HepG2 (cell line): ENCODE data around the gene HMGCS2. TPM values are rescaled to one million over a fixed set of nuclear protein-coding genes. Genes with fewer than 3 reads are reported as not detected.

ENCODE experiments used
- CCAR2 ChIP-seq: fragments of 200-400 bp; formaldehyde crosslinking; optimal IDR thresholded peaks from 2 replicates; pipeline ENCODE3; 2018; ENCODE audit warnings: low read depth, mild to moderate bottlenecking, low read length, moderate library complexity
- CREB1 ChIP-seq, 2 experiments: fragments of 450-650 bp in 1 of 2; IDR thresholded peaks; 2 replicates each; pipeline ENCODE4 v1.6.1; 2016 to 2017; ENCODE audit warnings: control low read depth in 1 of 2, mild to moderate bottlenecking in 1 of 2, missing compliant biosample characterization in 1 of 2, missing genetic modification characterization in 1 of 2
- CREM ChIP-seq, 2 experiments: sonication (generic) in 1 of 2; formaldehyde crosslinking in 1 of 2; IDR thresholded peaks; 2 replicates each; pipeline versions ENCODE4 v1.4.0 to v1.6.1; 2016 to 2020; ENCODE audit warnings: antibody characterized with exemption in 1 of 2, mild to moderate bottlenecking in 1 of 2, missing genetic modification reagents in 1 of 2
- CSRNP1 ChIP-seq: sonication (generic); formaldehyde crosslinking; IDR thresholded peaks from 2 replicates; pipeline ENCODE4 v1.8.1; 2023; ENCODE audit warnings: mild to moderate bottlenecking, missing genetic modification reagents
- ELK4 ChIP-seq: sonication (generic); formaldehyde crosslinking; IDR thresholded peaks from 2 replicates; pipeline ENCODE4 v1.9.0; 2021; ENCODE audit warnings: missing genetic modification reagents, borderline replicate concordance
- HDAC2 ChIP-seq: sonication (generic); formaldehyde crosslinking; IDR thresholded peaks from 2 replicates; pipeline ENCODE4 v1.4.0; 2020; ENCODE audit warnings: missing genetic modification reagents
- KDM3A ChIP-seq: IDR thresholded peaks from 2 replicates; pipeline ENCODE4 v1.6.1; 2018; ENCODE audit warnings: low read depth, missing compliant biosample characterization
- KLF6 ChIP-seq: IDR thresholded peaks from 2 replicates; pipeline ENCODE4 v1.8.0; 2016; ENCODE audit warnings: missing biosample characterization, missing genetic modification reagents
- MAF1 ChIP-seq: sonication (generic); formaldehyde crosslinking; IDR thresholded peaks from 2 replicates; pipeline ENCODE4 v1.5.0; 2020; ENCODE audit warnings: missing genetic modification reagents, borderline replicate concordance
- MAX ChIP-seq: IDR thresholded peaks from 2 replicates; pipeline ENCODE4 v1.6.1; 2012; ENCODE audit warnings: inconsistent platforms
- MED8 ChIP-seq: sonication (generic); formaldehyde crosslinking; IDR thresholded peaks from 2 replicates; pipeline ENCODE4 v1.8.1; 2023; ENCODE audit warnings: mild to moderate bottlenecking, missing genetic modification reagents; ENCODE audit not compliant: insufficient replicate concordance
- NONO ChIP-seq, 2 experiments: fragments of 450-650 bp in 1 of 2; sonication (generic) in 1 of 2; formaldehyde crosslinking in 1 of 2; IDR thresholded peaks in 1 of 2; conservative IDR thresholded peaks in 1 of 2; 2 replicates each; pipeline versions ENCODE4 v1.6.1 to v1.8.0; 2017 to 2022; ENCODE audit warnings: mild to moderate bottlenecking in 1 of 2, missing genetic modification reagents in 1 of 2, moderate library complexity in 1 of 2
- PHF20 ChIP-seq: sonication (generic); formaldehyde crosslinking; IDR thresholded peaks from 2 replicates; pipeline ENCODE4 v1.5.0; 2020; ENCODE audit warnings: mild to moderate bottlenecking, missing genetic modification reagents
- POLR2G ChIP-seq: fragments of 200-400 bp; formaldehyde crosslinking; IDR thresholded peaks from 2 replicates; pipeline ENCODE4 v1.6.1; 2018; ENCODE audit warnings: mild to moderate bottlenecking, low read depth, low read length, moderate library complexity
- REL ChIP-seq: sonication (generic); formaldehyde crosslinking; conservative IDR thresholded peaks from 2 replicates; pipeline ENCODE4 v1.8.0; 2022; ENCODE audit warnings: mild to moderate bottlenecking, missing genetic modification reagents, moderate library complexity
- SRSF9 ChIP-seq: fragments of 200-400 bp; formaldehyde crosslinking; IDR thresholded peaks from 2 replicates; pipeline ENCODE4 v1.6.1; 2018; ENCODE audit warnings: borderline replicate concordance, mild to moderate bottlenecking, low read depth, low read length; ENCODE audit not compliant: insufficient read depth, poor library complexity, severe bottlenecking
- TBP ChIP-seq: sonication (generic); formaldehyde crosslinking; IDR thresholded peaks from 2 replicates; pipeline ENCODE4 v1.5.0; 2020; ENCODE audit warnings: missing genetic modification reagents
- ZNF503 ChIP-seq: sonication (generic); formaldehyde crosslinking; IDR thresholded peaks from 2 replicates; pipeline ENCODE4 v1.4.0; 2020; ENCODE audit warnings: missing genetic modification reagents
- ZNF552 ChIP-seq: sonication (generic); formaldehyde crosslinking; IDR thresholded peaks from 2 replicates; pipeline ENCODE4 v1.9.0; 2022; ENCODE audit warnings: missing genetic modification reagents, mild to moderate bottlenecking, borderline replicate concordance
- ZNF672 ChIP-seq: sonication (generic); formaldehyde crosslinking; IDR thresholded peaks from 2 replicates; pipeline ENCODE4 v1.8.1; 2022; ENCODE audit warnings: missing genetic modification reagents
- ZNF761 ChIP-seq: sonication (generic); formaldehyde crosslinking; conservative IDR thresholded peaks from 2 replicates; pipeline ENCODE4 v1.4.0; 2020; ENCODE audit warnings: mild to moderate bottlenecking, missing genetic modification reagents
- ZNF777 ChIP-seq: sonication (generic); formaldehyde crosslinking; IDR thresholded peaks from 2 replicates; pipeline ENCODE4 v1.4.0; 2020; ENCODE audit warnings: missing genetic modification reagents
- ZSCAN5A ChIP-seq: sonication (generic); formaldehyde crosslinking; IDR thresholded peaks from 2 replicates; pipeline ENCODE4 v1.8.0; 2022; ENCODE audit warnings: mild to moderate bottlenecking, missing genetic modification reagents, borderline replicate concordance
- polyA plus RNA-seq, 8 experiments: library from polyadenylated mRNA; depleted of rRNA in 3 of 8; stranded (reverse) in 7 of 8; unstranded in 1 of 8; fragments of >200 nt; fragmentation: Illumina TruSeq in 4 of 8; extraction: Trizol in 4 of 8; gene quantifications; 2 replicates each; pipeline versions ENCODE4 v1.2.1 to v1.2.3, GENCODE V29; 2011 to 2016; ENCODE audit warnings: low read depth in 4 of 8, missing spikeins in 1 of 8, mixed read lengths in 1 of 8; ENCODE audit not compliant: insufficient read depth in 1 of 8
- total RNA-seq, 5 experiments: library from RNA; depleted of rRNA; stranded (reverse); fragments of >200 nt; fragmentation: Illumina TruSeq; extraction: Trizol; gene quantifications; 2 replicates each; pipeline ENCODE4 v1.2.3, GENCODE V29; 2016; ENCODE audit warnings: low read depth in 1 of 5

Gene HMGCS2
- total and polyA plus RNA-seq, 2 of the 13 experiments (the other 11 are each of a cell fraction or from before 2014, with no cell fraction given): 0.44 to 1.5 TPM

- TF ChIP-seq KDM3A (no peak), ZNF672 (CRISPR knock-in tag) (no peak), KLF6 (peak; percentile 63; the same call in 1 of the 2 replicates), CSRNP1 (CRISPR knock-in tag) (no peak), ZSCAN5A (CRISPR knock-in tag) (no peak), ZNF761 (CRISPR knock-in tag) (0 out of 2 replicates have a peak, but pooled peaks have one; percentile 45), SRSF9 (no peak), ZNF503 (CRISPR knock-in tag) (peak; percentile 63; the same call in 1 of the 2 replicates), ZNF552 (CRISPR knock-in tag) (no peak), CREB1 (IDR thresholded peaks at IDR 0.05) (peak; percentile 48; the same call in 1 of the 2 replicates), CREB1 (CRISPR knock-in tag; IDR thresholded peaks at IDR 0.05) (peak; percentile 76), PHF20 (CRISPR knock-in tag) (no peak), CCAR2 (no peak), POLR2G (no peak), MAX (peak; percentile 68), ZNF777 (no peak), HDAC2 (CRISPR knock-in tag) (peak; percentile 97), MED8 (CRISPR knock-in tag) (peak; percentile 75), NONO (IDR thresholded peaks at IDR 0.05) (no peak), NONO (CRISPR knock-in tag; conservative IDR thresholded peaks at IDR 0.05) (peak; percentile 82; the same call in 1 of the 2 replicates), MAF1 (CRISPR knock-in tag) (no peak), CREM (IDR thresholded peaks at IDR 0.05) (peak; percentile 77), CREM (CRISPR knock-in tag; IDR thresholded peaks at IDR 0.05) (no peak), REL (CRISPR knock-in tag) (no peak), TBP (CRISPR knock-in tag) (no peak), ELK4 (CRISPR knock-in tag) (no peak)
These were observed 44.0 kb downstream of the HMGCS2 start (continued) for GRCh38 chr1:119724611-119725218.
